DOHH2 (cell line): ENCODE results near the gene OGG1.

Source experiments
- H3F3A ChIP-seq: fragments of 200-600 bp; sonication (generic), shearing (Covaris generic); 2 replicates; pipeline ENCODE4 v1.6.0; 2016; ENCODE audit warnings: antibody characterized with exemption, mild to moderate bottlenecking; ENCODE audit not compliant: control insufficient read depth, insufficient read depth
- H3K27ac ChIP-seq: fragments of 200-600 bp; sonication (generic); 2 replicates; pipeline ENCODE4 v1.5.1; 2014; ENCODE audit warnings: low read depth, mild to moderate bottlenecking, low read length, moderate library complexity
- H3K27me3 ChIP-seq: fragments of 200-600 bp; sonication (generic); 2 replicates; pipeline ENCODE4 v1.6.1; 2014; ENCODE audit warnings: mild to moderate bottlenecking, low read length, mixed read lengths; ENCODE audit not compliant: control insufficient read depth
- H3K36me3 ChIP-seq: fragments of 200-600 bp; sonication (generic); 2 replicates; pipeline ENCODE4 v1.6.1; 2014; ENCODE audit warnings: mild to moderate bottlenecking, low read length, moderate library complexity, mixed read lengths; ENCODE audit not compliant: control insufficient read depth
- H3K4me1 ChIP-seq: fragments of 200-600 bp; sonication (generic); 2 replicates; pipeline ENCODE4 v1.6.1; 2014; ENCODE audit warnings: mild to moderate bottlenecking, low read length, mixed read lengths; ENCODE audit not compliant: control insufficient read depth
- H3K4me2 ChIP-seq: fragments of 200-600 bp; sonication (generic); 2 replicates; pipeline ENCODE4 v1.6.0; 2014; ENCODE audit warnings: mild to moderate bottlenecking, low read length, moderate library complexity
- H3K4me3 ChIP-seq: fragments of 200-600 bp; sonication (generic); 2 replicates; pipeline ENCODE4 v1.5.1; 2014; ENCODE audit warnings: mild to moderate bottlenecking, low read length, mixed read lengths
- H3K79me2 ChIP-seq: fragments of 200-600 bp; sonication (generic); 2 replicates; pipeline ENCODE4 v1.6.1; 2014; ENCODE audit warnings: mild to moderate bottlenecking, low read length, mixed read lengths; ENCODE audit not compliant: control insufficient read depth
- H3K9me2 ChIP-seq: fragments of 200-600 bp; sonication (generic); replicated peaks from 2 replicates; pipeline ENCODE4 v1.6.1; 2014; ENCODE audit warnings: mild to moderate bottlenecking, low read length, mixed read lengths; ENCODE audit not compliant: control insufficient read depth
- H3K9me3 ChIP-seq: fragments of 200-600 bp; sonication (generic); 2 replicates; pipeline ENCODE4 v1.6.1; 2014; ENCODE audit warnings: antibody characterized with exemption, low read length, mixed read lengths; ENCODE audit not compliant: control insufficient read depth, insufficient read depth
- H4K20me1 ChIP-seq: fragments of 200-600 bp; sonication (generic); 2 replicates; pipeline ENCODE4 v1.6.0; 2014; ENCODE audit warnings: low read depth, mild to moderate bottlenecking, antibody characterized with exemption, low read length, moderate library complexity; ENCODE audit not compliant: control insufficient read depth, insufficient read depth
- EZH2phosphoT487 ChIP-seq: fragments of 200-600 bp; sonication (generic); IDR thresholded peaks from 2 replicates; pipeline ENCODE4 v1.6.1; 2017; ENCODE audit warnings: borderline replicate concordance, mild to moderate bottlenecking, antibody characterized with exemption, low read length, moderate library complexity, mixed read lengths
- TF ChIP-seq, protein P1 (sequence below): fragments of 200-600 bp; sonication (generic); IDR thresholded peaks from one replicate; pipeline ENCODE4 v1.5.1; 2014; ENCODE audit warnings: antibody characterized with exemption, mild to moderate bottlenecking, low read depth, low read length; ENCODE audit not compliant: poor library complexity, severe bottlenecking

OGG1 gene

DNA sequence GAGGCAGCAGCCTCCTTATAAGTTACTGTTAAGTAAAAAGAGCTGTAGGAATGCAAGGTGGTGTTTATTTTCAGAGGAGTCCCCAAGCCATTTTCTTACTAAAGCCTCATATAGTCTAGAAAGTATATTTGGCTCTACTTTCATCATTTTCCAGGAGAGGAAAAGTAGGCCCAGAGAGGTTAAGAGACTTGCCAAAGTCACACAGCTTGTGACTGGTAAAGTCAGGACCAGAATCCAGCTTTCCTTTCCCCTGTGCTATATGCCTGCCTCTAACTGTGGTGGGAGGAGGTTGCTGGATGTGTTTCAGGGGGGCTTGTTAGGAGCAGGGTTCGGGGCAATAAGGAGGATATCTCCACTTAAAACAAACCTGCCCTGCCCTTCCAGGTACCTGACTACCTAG, 7.2 kb upstream of the OGG1 start:
- H3K9me2 ChIP-seq, result no peaks in the 10 kb centered on the region
- H3K36me3 ChIP-seq, result peaks cover 98% of the 10 kb centered on the region
- no peaks in the 10 kb centered on the region for H4K20me1 ChIP-seq
- peaks cover 6% of the 10 kb centered on the region for H3F3A ChIP-seq
- no peaks in the 10 kb centered on the region for H3K4me1 ChIP-seq
- no peak overlapping the region for H3K4me2 ChIP-seq
- H3K4me3 ChIP-seq, result no peak overlapping the region
- peaks cover 9% of the 10 kb centered on the region for H3K79me2 ChIP-seq
- no peaks in the 10 kb centered on the region for H3K9me3 ChIP-seq
- TF ChIP-seq EZH2phosphoT487, result no peak
- TF ChIP-seq, protein P1, sequence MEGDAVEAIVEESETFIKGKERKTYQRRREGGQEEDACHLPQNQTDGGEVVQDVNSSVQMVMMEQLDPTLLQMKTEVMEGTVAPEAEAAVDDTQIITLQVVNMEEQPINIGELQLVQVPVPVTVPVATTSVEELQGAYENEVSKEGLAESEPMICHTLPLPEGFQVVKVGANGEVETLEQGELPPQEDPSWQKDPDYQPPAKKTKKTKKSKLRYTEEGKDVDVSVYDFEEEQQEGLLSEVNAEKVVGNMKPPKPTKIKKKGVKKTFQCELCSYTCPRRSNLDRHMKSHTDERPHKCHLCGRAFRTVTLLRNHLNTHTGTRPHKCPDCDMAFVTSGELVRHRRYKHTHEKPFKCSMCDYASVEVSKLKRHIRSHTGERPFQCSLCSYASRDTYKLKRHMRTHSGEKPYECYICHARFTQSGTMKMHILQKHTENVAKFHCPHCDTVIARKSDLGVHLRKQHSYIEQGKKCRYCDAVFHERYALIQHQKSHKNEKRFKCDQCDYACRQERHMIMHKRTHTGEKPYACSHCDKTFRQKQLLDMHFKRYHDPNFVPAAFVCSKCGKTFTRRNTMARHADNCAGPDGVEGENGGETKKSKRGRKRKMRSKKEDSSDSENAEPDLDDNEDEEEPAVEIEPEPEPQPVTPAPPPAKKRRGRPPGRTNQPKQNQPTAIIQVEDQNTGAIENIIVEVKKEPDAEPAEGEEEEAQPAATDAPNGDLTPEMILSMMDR, result no peak
- H3K27ac ChIP-seq, result no peak overlapping the region
- no peaks in the 10 kb centered on the region for H3K27me3 ChIP-seq

DNA sequence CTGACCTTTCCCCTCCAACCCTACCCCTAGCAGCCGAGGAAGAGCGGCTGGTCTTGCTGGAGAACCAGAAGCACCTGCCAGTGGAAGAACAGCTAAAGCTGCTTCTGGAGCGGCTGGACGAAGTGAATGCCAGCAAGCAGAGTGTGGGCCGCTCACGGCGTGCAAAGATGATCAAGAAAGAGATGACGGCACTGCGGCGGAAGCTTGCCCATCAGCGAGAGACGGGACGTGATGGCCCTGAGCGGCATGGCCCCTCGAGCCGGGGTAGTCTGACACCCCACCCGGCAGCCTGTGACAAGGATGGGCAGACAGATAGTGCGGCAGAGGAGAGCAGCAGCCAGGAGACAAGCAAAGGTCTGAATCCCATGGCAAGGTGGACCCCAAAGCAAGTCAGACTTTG, 6.2 kb upstream of the OGG1 start:
- TF ChIP-seq, protein P1, result no peak
- no peak for TF ChIP-seq EZH2phosphoT487
- Histone ChIP-seq H3K4me1 (no peaks in the 10 kb centered on the region), H3K27ac (no peak overlapping the region)

DNA sequence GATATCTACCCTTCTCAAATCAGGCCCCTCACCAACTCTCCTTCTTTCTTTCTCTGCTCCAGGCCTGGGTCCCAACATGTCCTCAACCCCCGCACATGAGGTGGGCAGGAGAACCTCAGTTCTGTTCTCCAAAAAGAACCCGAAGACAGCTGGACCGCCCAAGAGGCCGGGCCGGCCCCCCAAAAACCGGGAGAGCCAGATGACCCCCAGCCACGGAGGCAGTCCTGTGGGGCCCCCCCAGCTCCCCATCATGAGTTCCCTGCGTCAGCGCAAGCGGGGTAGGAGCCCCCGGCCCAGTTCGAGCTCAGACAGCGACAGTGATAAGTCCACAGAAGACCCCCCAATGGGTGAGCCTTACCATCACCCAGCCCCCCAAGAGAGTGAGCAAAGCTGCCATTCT, 5.6 kb upstream of the OGG1 start:
- peaks cover 95% of the 10 kb centered on the region for H3K36me3 ChIP-seq
- H3K79me2 ChIP-seq, result no peaks in the 10 kb centered on the region
- TF ChIP-seq EZH2phosphoT487, result no peak
- TF ChIP-seq, protein P1, result no peak
- H4K20me1 ChIP-seq, result no peaks in the 10 kb centered on the region
- no peaks in the 10 kb centered on the region for H3K27me3 ChIP-seq
- no peak overlapping the region for H3K4me2 ChIP-seq
- no peak overlapping the region for H3K27ac ChIP-seq
- H3K4me3 ChIP-seq, result no peak overlapping the region
- H3F3A ChIP-seq, result peaks cover 12% of the 10 kb centered on the region
- no peaks in the 10 kb centered on the region for H3K9me2 ChIP-seq
- no peaks in the 10 kb centered on the region for H3K9me3 ChIP-seq
- H3K4me1 ChIP-seq, result peaks cover 3% of the 10 kb centered on the region

More for the DNA sequence above, 6.2 kb upstream of the OGG1 start:
- no peaks in the 10 kb centered on the region for H4K20me1 ChIP-seq
- no peak overlapping the region for H3K4me3 ChIP-seq
- H3K79me2 ChIP-seq, result no peaks in the 10 kb centered on the region
- peaks cover 96% of the 10 kb centered on the region for H3K36me3 ChIP-seq
- H3K4me2 ChIP-seq, result no peak overlapping the region
- H3K9me3 ChIP-seq, result no peaks in the 10 kb centered on the region
- no peaks in the 10 kb centered on the region for H3K9me2 ChIP-seq
- H3K27me3 ChIP-seq, result no peaks in the 10 kb centered on the region
- peaks cover 12% of the 10 kb centered on the region for H3F3A ChIP-seq

DNA sequence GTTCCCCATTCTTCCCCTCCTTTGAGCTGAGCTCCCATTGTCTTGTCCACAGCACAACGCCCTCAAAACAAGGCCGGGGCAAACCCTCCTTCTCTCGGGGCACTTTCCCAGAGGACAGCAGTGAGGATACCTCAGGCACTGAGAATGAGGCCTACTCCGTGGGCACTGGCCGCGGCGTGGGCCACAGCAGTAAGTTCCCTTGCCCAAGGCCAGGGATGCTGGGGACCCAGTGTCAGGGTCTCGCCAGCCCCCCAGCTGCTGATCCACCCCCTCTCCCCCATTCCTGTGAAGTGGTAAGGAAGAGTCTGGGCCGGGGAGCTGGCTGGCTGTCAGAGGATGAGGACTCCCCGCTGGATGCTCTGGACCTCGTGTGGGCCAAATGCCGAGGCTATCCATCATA, 4.2 kb upstream of the OGG1 start:
- Histone ChIP-seq H3K79me2 (peaks cover 4% of the 10 kb centered on the region), H3K36me3 (peaks cover 86% of the 10 kb centered on the region), H3K4me1 (peaks cover 7% of the 10 kb centered on the region), H3K27ac (no peak overlapping the region), H3K4me3 (no peak overlapping the region), H3K9me2 (no peaks in the 10 kb centered on the region), H3K4me2 (no peak overlapping the region), H3K9me3 (no peaks in the 10 kb centered on the region), H3K27me3 (no peaks in the 10 kb centered on the region), H3F3A (peaks cover 16% of the 10 kb centered on the region), H4K20me1 (no peaks in the 10 kb centered on the region)
- TF ChIP-seq, protein P1, result no peak
- no peak for TF ChIP-seq EZH2phosphoT487
